Measurements from ENCODE around the gene MAPRE3.

The MAPRE3 gene

GRCh38 chr2:27051902-27052645, 81.6 kb downstream of the MAPRE3 start:
- ChIA-PET CTCF (no interaction called here), POLR2A (interaction anchor here (1.2 to 7.4 kb wide), 13 partner anchors 8 to 82 kb away, joined by 3 to 91 read pairs (median 11); partner anchors contain the start of genes ABHD1, EMILIN1, KHK and OST4)
- TF ChIP-seq FOXM1 (IDR thresholded peaks at IDR 0.05; ENCODE audit: borderline replicate concordance) (no peak), TARDBP (IDR thresholded peaks at IDR 0.05) (no peak), L3MBTL2 (conservative IDR thresholded peaks at IDR 0.05) (no peak), SP1 (IDR thresholded peaks at IDR 0.05) (no peak), HDGF (IDR thresholded peaks at IDR 0.05; ENCODE audit: borderline replicate concordance) (no peak), CTBP1 (IDR thresholded peaks at IDR 0.05; ENCODE audit: borderline replicate concordance) (no peak), FOXA1 (IDR thresholded peaks at IDR 0.05) (no peak), ELF4 (IDR thresholded peaks at IDR 0.05) (no peak), SUZ12 (IDR thresholded peaks at IDR 0.05) (no peak), NFRKB (IDR thresholded peaks at IDR 0.05) (no peak), FOXK2 (IDR thresholded peaks at IDR 0.05) (no peak)
- TF ChIP-seq, protein P1, sequence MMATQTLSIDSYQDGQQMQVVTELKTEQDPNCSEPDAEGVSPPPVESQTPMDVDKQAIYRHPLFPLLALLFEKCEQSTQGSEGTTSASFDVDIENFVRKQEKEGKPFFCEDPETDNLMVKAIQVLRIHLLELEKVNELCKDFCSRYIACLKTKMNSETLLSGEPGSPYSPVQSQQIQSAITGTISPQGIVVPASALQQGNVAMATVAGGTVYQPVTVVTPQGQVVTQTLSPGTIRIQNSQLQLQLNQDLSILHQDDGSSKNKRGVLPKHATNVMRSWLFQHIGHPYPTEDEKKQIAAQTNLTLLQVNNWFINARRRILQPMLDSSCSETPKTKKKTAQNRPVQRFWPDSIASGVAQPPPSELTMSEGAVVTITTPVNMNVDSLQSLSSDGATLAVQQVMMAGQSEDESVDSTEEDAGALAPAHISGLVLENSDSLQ (IDR thresholded peaks at IDR 0.05), result no peak
- peak; percentile 16 for DNase-seq (ENCODE audit: extremely low spot score)

- ChIA-PET CTCF (no interaction called here), POLR2A (interaction anchor here (1.2 to 7.4 kb wide), 4 partner anchors 13 to 28 kb away, joined by 3 to 91 read pairs (median 25); partner anchors contain the start of gene OST4)
- no peak for TF ChIP-seq FOXM1 (IDR thresholded peaks at IDR 0.05; ENCODE audit: borderline replicate concordance)
- TF ChIP-seq CTBP1 (IDR thresholded peaks at IDR 0.05; ENCODE audit: borderline replicate concordance), result no peak
- TF ChIP-seq, protein P1 (IDR thresholded peaks at IDR 0.05), result no peak
- TF ChIP-seq NFRKB (IDR thresholded peaks at IDR 0.05), result no peak
- no peak for TF ChIP-seq ZNF384 (IDR thresholded peaks at IDR 0.05)
- no peak for TF ChIP-seq FOXA1 (IDR thresholded peaks at IDR 0.05)
- TF ChIP-seq SUZ12 (IDR thresholded peaks at IDR 0.05), result no peak
- DNase-seq (ENCODE audit: extremely low spot score), result no peak
Observed at GRCh38 chr2:27053321-27053720, 82.9 kb downstream of the MAPRE3 start.

DNA sequence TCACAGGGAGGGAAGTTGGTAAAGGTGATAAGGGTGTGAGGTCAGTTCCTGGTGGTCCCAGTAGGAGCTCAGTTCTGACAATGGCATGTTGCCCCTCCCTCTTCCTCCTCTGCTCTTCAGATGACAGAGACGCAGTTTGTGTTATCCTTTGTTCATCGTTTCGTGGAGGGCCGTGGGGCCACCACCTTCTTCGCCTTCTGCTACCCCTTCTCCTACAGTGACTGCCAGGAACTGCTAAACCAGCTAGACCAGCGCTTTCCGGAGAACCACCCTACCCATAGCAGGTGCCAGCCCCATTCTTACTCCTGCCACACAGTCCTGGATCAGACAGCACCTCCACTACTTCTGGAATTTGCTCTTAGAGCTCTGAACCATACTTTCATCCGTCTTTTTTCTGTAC, 83.3 kb downstream of the MAPRE3 start:
- ChIA-PET CTCF (no interaction called here), POLR2A (interaction anchor here (1.2 to 7.4 kb wide), 3 partner anchors 12 to 29 kb away, joined by 3 to 91 read pairs (median 47); partner anchors contain the start of gene OST4)
- DNase-seq (ENCODE audit: extremely low spot score), result no peak
- TF ChIP-seq HDGF (IDR thresholded peaks at IDR 0.05; ENCODE audit: borderline replicate concordance) (no peak), ZNF384 (IDR thresholded peaks at IDR 0.05) (no peak), ELF4 (IDR thresholded peaks at IDR 0.05) (no peak), SUZ12 (IDR thresholded peaks at IDR 0.05) (no peak), FOXA1 (IDR thresholded peaks at IDR 0.05) (no peak)

DNA sequence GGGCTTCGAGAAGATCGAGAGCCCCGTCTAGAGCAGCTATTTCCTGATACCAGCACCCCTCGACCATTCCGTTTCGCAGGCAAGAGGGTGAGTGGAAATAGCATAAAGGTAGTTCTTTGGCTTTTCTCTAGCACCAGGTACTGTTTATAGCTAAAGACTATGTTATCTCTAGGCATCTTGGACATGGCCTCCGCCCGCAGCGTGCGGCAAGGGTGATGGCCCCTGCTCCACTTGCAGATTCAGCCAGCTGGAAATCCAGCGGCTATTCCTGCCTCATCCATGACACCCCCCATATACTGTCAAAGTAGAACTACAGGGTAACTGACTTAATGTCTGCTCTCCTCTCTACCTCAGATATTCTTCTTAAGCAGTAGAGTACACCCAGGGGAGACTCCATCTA, 84.3 kb downstream of the MAPRE3 start:
- CTCF ChIA-PET, result no interaction called here

DNA sequence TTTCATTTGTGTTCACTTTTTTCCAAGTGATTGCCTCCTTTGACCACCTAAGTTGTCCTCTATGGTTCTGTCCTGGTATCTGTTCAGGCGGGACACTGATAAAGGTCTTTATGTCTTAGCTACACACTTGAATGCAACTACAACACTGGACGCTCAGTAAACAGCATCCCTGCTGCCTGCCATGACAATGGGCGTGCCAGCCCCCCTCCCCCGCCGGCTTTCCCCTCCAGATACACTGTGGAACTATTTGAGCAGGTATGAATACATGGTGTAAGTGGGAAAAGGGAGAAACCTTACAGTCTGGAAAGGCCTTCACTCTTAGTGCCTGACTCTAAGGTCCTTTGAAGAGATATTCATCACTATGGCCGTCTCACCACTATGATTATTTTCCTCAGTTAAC, 86.7 kb downstream of the MAPRE3 start:
- DNase-seq (ENCODE audit: extremely low spot score), result no peak
- CTCF ChIA-PET, result interaction anchor here (0.7 kb wide), 1 partner anchor 1709 kb away, joined by 3 read pairs; no protein-coding TSS in a partner anchor
- POLR2A ChIA-PET, result no interaction called here
- TF ChIP-seq TARDBP (IDR thresholded peaks at IDR 0.05), result no peak
- TF ChIP-seq SP1 (IDR thresholded peaks at IDR 0.05), result no peak

More for the DNA sequence above, 84.3 kb downstream of the MAPRE3 start:
- no peak for DNase-seq (ENCODE audit: extremely low spot score)
- POLR2A ChIA-PET, result interaction anchor here (0.6 to 7.4 kb wide), 4 partner anchors 10 to 325 kb away, joined by 3 to 91 read pairs (median 4); partner anchors contain the start of gene OST4
- TF ChIP-seq ARNT (IDR thresholded peaks at IDR 0.05) (no peak), TARDBP (IDR thresholded peaks at IDR 0.05) (no peak), SP1 (IDR thresholded peaks at IDR 0.05) (no peak)

DNA sequence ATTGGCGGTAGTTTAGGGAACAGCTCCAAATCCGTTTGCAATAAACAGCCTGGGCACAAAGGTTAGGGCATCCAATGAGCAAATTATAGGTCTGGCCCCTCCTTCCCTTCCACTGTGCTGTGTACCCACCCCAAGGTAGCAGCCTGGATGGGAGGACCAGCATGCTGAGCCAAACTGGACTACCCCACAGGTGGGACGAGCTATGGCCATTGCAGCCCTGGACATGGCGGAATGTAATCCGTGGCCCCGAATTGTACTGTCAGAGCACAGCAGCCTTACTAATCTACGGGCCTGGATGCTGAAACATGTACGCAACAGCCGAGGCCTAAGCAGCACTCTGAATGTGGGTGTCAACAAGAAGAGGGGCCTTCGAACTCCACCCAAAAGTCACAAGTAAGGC, 87.8 kb downstream of the MAPRE3 start:
- CTCF ChIA-PET, result interaction anchor here (1.7 kb wide), 1 partner anchor 23 kb away, joined by 5 read pairs; no protein-coding TSS in a partner anchor

More for the DNA sequence above, 87.8 kb downstream of the MAPRE3 start:
- POLR2A ChIA-PET, result interaction anchor here (1.1 to 1.3 kb wide), 2 partner anchors 11 to 23 kb away, joined by 3 to 6 read pairs; no protein-coding TSS in a partner anchor
- no peak for DNase-seq (ENCODE audit: extremely low spot score)
- TF ChIP-seq SP1 (IDR thresholded peaks at IDR 0.05) (no peak), ARNT (IDR thresholded peaks at IDR 0.05) (no peak), HDGF (IDR thresholded peaks at IDR 0.05; ENCODE audit: borderline replicate concordance) (no peak), LEF1 (IDR thresholded peaks at IDR 0.05; ENCODE audit: borderline replicate concordance) (no peak), FOXK2 (IDR thresholded peaks at IDR 0.05) (no peak), FOXM1 (IDR thresholded peaks at IDR 0.05; ENCODE audit: borderline replicate concordance) (no peak), ELF4 (IDR thresholded peaks at IDR 0.05) (no peak), ZNF384 (IDR thresholded peaks at IDR 0.05) (no peak)
- TF ChIP-seq, protein P1 (IDR thresholded peaks at IDR 0.05), result no peak

All from HEK293T (cell line).